ENCODE data around the gene CLEC4G.

The CLEC4G gene

DNA sequence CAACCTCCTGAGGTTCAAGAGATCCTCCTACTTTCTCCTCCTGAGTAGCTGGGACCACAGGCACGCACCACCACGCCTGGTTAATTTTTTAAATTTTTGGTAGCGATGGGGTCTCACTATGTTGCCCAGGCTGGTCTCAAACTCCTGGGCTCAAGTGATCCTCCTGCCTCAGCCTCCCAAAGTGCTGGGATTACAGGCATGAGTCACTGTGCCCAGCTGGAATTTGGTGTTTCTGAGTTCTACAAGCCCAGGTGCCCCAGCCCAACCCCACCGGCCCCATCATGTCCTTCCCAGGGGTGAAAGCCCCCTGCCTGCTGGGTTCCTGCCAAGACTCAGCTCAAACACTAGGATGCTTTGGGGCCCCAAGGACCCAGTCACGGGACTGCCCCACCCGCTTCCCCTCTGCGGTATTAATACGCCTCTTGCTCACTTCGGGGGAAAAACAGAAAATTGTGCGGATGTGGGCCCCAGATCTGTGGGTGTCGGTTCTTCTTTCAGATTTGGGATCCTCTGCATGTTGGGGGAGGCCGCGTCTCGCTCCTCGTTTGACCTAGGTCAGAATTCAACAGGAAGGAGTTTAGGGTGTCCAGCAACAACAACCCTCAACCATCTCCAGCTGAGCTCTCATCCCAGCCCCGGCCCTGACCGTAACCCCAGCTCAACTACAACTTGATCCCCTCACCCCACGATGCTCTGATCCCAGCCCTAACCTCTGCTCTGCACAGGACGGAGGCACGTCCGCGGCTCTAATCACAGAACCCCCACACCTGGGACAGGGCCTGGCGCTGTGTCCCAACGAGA, 26.3 kb downstream of the CLEC4G start:
- TF ChIP-seq, protein P1, sequence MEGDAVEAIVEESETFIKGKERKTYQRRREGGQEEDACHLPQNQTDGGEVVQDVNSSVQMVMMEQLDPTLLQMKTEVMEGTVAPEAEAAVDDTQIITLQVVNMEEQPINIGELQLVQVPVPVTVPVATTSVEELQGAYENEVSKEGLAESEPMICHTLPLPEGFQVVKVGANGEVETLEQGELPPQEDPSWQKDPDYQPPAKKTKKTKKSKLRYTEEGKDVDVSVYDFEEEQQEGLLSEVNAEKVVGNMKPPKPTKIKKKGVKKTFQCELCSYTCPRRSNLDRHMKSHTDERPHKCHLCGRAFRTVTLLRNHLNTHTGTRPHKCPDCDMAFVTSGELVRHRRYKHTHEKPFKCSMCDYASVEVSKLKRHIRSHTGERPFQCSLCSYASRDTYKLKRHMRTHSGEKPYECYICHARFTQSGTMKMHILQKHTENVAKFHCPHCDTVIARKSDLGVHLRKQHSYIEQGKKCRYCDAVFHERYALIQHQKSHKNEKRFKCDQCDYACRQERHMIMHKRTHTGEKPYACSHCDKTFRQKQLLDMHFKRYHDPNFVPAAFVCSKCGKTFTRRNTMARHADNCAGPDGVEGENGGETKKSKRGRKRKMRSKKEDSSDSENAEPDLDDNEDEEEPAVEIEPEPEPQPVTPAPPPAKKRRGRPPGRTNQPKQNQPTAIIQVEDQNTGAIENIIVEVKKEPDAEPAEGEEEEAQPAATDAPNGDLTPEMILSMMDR (conservative IDR thresholded peaks at IDR 0.05), result no peak
- H3K27ac ChIP-seq, result no peak overlapping the region

DNA sequence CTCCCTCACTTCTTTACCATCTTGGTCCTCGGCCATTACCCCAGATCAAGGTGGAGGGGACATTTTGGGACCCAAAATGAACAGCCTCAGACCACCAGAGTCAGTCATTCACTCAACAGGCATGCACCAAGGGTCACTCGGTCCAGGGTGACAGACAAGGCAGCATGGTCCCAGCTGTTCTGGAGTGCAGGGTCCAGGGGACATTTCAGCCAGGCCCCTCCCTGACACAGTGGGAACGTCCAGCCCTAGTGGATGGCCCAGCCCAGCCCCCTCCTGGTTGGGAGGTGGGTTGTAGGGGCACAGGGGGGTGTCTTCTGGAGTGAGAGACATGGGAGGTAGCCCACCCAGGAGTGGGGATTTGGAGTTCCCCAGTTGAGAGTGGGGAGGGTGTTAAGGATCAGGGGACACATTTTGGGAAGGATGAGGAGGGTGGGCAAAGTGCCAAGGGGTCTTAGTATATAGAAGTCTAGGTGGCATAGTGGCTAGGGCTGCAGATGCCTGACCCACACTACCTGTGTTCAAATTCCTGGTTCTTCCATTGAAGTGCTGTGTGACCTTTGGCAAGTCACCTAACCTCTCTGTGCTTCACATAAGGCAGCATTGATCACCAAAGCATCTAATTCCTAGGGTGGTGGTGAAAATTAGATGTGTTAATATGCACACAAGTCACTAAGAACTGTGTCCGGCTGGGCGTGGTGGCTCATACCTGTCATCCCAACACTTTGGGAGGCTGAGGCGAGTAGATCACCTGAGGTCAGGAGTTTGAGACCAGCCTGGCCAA, 27.4 kb downstream of the CLEC4G start:
- TF ChIP-seq, protein P1 (conservative IDR thresholded peaks at IDR 0.05), result no peak
- H3K27ac ChIP-seq, result no peak overlapping the region

DNA sequence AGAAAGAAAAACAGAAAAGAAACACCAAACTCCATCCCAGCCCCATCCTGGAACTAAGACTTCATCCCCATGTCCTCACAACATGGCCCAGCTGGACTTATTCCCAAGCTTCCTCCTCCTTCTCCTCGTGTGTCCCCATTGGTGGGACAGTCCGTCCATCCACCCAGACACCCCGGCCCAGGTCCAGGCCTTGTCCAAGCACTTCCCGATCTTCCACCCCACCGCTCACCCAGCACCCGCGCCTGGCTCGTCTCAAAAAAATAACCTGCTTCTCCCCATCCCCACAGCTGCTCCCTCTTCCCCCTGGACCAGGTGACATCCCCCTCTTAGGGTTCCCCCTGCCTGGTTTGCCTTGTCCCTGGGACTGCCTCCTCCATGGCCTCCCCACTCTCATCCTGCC, 28.6 kb downstream of the CLEC4G start:
- H3K27ac ChIP-seq, result no peak overlapping the region
- TF ChIP-seq, protein P1 (conservative IDR thresholded peaks at IDR 0.05), result no peak

DNA sequence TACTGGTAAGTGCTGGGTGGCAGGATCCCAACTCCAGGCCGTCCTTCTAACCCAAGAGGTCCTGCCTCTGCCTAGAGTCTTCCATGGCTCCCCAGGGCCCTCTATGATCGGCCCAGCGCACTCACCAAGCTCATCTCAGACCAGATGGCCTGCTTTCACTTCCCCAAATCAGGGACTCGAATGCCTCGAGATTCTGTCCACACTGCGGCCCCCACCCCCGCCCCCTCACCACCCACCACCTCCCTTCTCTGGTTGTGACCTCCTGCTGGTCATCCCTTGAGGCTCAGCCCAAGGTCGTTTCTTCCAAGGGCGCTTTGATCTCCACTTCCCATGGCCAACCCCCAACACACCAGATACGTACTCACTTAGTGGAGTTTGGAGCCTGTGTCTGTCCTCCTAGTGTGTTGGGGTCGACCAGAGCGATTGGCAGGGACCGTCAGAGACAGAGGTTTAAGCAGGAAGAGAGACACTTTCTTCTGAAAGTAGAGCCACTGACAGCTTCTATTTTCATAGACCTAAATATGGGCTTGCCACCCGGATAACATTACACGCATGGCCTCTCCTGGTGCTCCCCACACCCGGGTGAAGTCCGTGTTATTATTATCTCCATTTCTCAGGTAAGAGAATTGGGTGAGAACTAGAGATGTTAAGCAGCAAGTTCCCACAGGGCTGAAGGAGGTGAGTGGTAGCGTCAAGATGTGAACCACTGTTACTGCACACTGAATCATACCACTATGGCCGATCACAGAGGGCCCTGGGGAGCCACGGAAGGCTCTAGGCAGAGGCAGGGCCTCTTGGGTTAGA, 30.1 kb downstream of the CLEC4G start, which contains the start of gene FCER2:
FCER2 (minus strand) TSS at position 478 of the 804 bp plus-strand sequence. CDS start 2,371 bp downstream, outside the sequence.
- TF ChIP-seq, protein P1 (conservative IDR thresholded peaks at IDR 0.05), result no peak
- no peak within 1 kb of the TSS for H3K27ac ChIP-seq

DNA sequence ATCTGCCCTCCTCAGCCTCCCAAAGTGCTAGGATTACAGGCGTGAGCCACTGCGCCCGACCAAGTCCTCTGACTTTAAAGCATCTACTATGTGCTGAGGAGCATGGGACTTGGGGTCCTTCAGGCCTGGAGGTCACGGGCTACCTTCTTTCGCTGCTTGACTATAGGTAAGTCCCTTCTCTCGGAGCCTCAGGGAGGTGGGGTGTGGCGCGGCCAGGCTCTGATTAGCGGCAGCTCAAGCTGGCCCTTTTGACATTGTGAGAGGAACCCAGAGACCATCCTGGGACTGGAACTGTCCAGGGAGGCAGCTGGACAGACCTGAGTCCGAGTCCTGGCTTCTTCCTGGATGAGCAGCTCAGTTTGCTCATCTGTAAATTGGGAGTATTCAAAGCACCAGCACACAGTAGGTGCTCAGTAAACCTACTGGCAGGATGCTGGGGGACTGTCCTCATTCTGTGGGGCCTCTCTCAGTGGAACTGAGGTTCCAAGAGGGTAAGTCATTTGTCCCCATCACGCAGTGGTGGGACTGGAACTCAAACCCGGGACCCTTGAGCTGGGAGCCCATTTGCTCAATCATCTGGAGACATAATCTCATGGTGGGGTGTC, 30.8 kb downstream of the CLEC4G start:
- no peak overlapping the region for H3K27ac ChIP-seq
- TF ChIP-seq, protein P1 (conservative IDR thresholded peaks at IDR 0.05), result no peak

DNA sequence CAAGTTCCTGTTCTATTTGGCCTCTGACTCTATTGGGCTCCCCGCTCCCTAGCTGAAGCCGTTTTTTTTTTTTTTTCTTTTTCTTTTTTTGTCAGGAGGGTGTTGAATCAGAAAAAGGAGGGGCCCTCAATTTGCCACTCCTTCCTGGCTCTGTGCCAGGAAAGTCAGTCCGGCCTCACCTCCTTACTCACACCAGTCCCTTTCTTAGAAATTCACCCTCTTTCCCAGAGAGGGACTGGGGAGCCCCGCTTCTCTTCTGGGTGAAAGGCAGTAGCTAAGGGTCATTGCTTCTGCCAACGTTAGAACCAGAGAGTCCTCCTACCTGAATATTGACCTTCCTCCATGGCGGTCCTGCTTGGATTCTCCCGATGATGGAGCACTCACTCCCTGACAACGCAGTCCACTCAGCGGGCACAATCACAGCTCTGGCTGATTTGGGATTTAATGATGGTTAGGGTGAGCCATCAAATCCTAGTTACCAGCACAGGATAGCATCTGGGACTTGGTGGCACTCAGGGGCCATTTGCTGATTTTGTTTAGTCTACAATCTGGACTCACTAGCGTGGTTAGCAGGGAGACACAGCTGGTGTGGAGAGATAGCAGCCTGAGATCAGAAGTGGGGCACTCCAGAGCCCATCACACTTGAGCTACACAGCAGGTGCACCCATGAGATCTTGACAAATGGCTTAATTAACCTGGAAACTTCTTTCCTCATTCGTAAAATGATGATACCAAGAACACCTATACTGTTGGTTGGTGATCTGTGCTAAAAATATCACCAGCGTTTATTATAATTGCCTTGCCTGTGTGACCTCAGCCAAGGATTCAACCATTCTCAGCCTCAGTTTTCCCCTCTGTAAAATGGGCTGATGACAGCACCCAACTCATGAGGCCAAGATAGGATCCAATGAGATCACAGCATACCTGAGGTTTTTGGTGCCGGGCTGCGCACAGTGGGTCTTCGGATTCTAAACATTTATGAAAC, 32.2 kb downstream of the CLEC4G start:
- TF ChIP-seq, protein P1 (conservative IDR thresholded peaks at IDR 0.05), result no peak
- H3K27ac ChIP-seq, result no peak overlapping the region
